GM19240 (cell line): ENCODE data around the gene FAM221B.

Experiments
- DNase-seq: peaks from one replicate; pipeline ENCODE4 v3.0.0; 2011; ENCODE audit warnings: low spot score; ENCODE audit not compliant: insufficient read length

The FAM221B gene

GRCh38 chr9:35847792-35848572 lies 19.4 kb upstream of the FAM221B start:
- peak; percentile 87 for DNase-seq

- no peak for DNase-seq
Measured at GRCh38 chr9:35845824-35846771, 17.6 kb upstream of the FAM221B start.

GRCh38 chr9:35844628-35845270 lies 16.2 kb upstream of the FAM221B start:
- no peak for DNase-seq

GRCh38 chr9:35842795-35843194 lies 14.3 kb upstream of the FAM221B start:
- DNase-seq = peak; percentile 60

GRCh38 chr9:35842020-35842745 lies 13.7 kb upstream of the FAM221B start:
- DNase-seq = no peak

- DNase-seq = no peak
Measured at GRCh38 chr9:35841645-35841900, 13.0 kb upstream of the FAM221B start.

GRCh38 chr9:35840881-35841644 lies 12.5 kb upstream of the FAM221B start:
- DNase-seq = no peak

GRCh38 chr9:35839926-35840325 lies 11.4 kb upstream of the FAM221B start:
- DNase-seq = no peak

- no peak for DNase-seq
Measured at GRCh38 chr9:35836595-35836994, 8.1 kb upstream of the FAM221B start.

- DNase-seq = no peak
Measured at GRCh38 chr9:35835766-35836165, 7.2 kb upstream of the FAM221B start.

- no peak for DNase-seq
Measured at GRCh38 chr9:35835216-35835632, 6.7 kb upstream of the FAM221B start.

GRCh38 chr9:35834260-35835215 lies 6.0 kb upstream of the FAM221B start:
- DNase-seq = no peak

GRCh38 chr9:35832814-35833213 lies 4.3 kb upstream of the FAM221B start:
- no peak for DNase-seq

- no peak for DNase-seq
Measured at GRCh38 chr9:35831040-35831439, 2.5 kb upstream of the FAM221B start.

- DNase-seq = no peak
Measured at GRCh38 chr9:35829764-35830096, 1.2 kb upstream of the FAM221B start.

GRCh38 chr9:35829084-35829763 lies 692 bp upstream of the FAM221B start, which contains the start of gene TMEM8B:
TMEM8B (plus strand) TSS chr9:35829228; CDS start chr9:35829448, 220 bp downstream.
- DNase-seq = peak; percentile 95

- no peak for DNase-seq
Measured at GRCh38 chr9:35827486-35827885, 1.0 kb downstream of the FAM221B start.

GRCh38 chr9:35826071-35826701 lies 2.3 kb downstream of the FAM221B start:
- DNase-seq = peak; percentile 56
